Stomach (tissue), 4 donors: Measurements from ENCODE around the gene MMEL1.
"Not testable (repeated sequence)": the region's sequence is repeated elsewhere in the genome, so short reads cannot be mapped to it uniquely, and the experiment has no call there.

Experiments
- CTCF ChIP-seq, 7 experiments: fragments of 450-650 bp in 4 of 7; fragments of 200-600 bp in 3 of 7; sonication (generic) in 3 of 7; IDR thresholded peaks; one replicate each; pipeline ENCODE4 v1.5.1; 2016 to 2019; ENCODE audit warnings: antibody characterized with exemption in 7 of 7, control low read depth in 2 of 7, mild to moderate bottlenecking in 1 of 7
- EP300 ChIP-seq: sonication (generic); formaldehyde crosslinking; IDR thresholded peaks from one replicate; pipeline ENCODE4 v1.6.1; 2017; ENCODE audit warnings: antibody characterized with exemption
- POLR2AphosphoS5 ChIP-seq, 3 donors: sonication (generic); formaldehyde crosslinking; IDR thresholded peaks; one replicate each; pipeline ENCODE4 v1.6.1; 2016; ENCODE audit warnings: antibody characterized with exemption in 3 of 3

- not testable (repeated sequence) for TF ChIP-seq CTCF (IDR thresholded peaks at IDR 0.05); EP300; POLR2AphosphoS5 (IDR thresholded peaks at IDR 0.05)
Observed at GRCh38 chr1:2659806-2660205, 27.0 kb upstream of the MMEL1 start.
